ENCODE measurements around the gene MERTK.
"Not testable (repeated sequence)": the region's sequence is repeated elsewhere in the genome, so short reads cannot be mapped to it uniquely, and the experiment has no call there.

Gene MERTK

GRCh38 chr2:112048236-112048592, 149.8 kb downstream of the MERTK start:
- no peak for DNase-seq

GRCh38 chr2:112048887-112049286, 150.5 kb downstream of the MERTK start:
- no peak for DNase-seq

- DNase-seq = no peak
These were observed 151.9 kb downstream of the MERTK start for GRCh38 chr2:112050316-112050715.

GRCh38 chr2:112053917-112054846, 155.8 kb downstream of the MERTK start:
- DNase-seq = peak; percentile 98

GRCh38 chr2:112054847-112055729, 156.7 kb downstream of the MERTK start, which contains the start of gene TMEM87B:
TMEM87B (plus strand) TSS chr2:112055269; CDS start chr2:112055592, 323 bp downstream.
- peak; percentile 100 for DNase-seq

GRCh38 chr2:112055730-112056625, 157.6 kb downstream of the MERTK start:
- DNase-seq = peak; percentile 88

GRCh38 chr2:112056626-112056987, 158.2 kb downstream of the MERTK start:
- no peak for DNase-seq

GRCh38 chr2:112059671-112060070, 161.3 kb downstream of the MERTK start:
- no peak for DNase-seq

- DNase-seq = no peak
These were observed 162.9 kb downstream of the MERTK start for GRCh38 chr2:112061299-112061698.

GRCh38 chr2:112061840-112062239, 163.4 kb downstream of the MERTK start:
- no peak for DNase-seq

- DNase-seq = no peak
These were observed 164.5 kb downstream of the MERTK start for GRCh38 chr2:112062894-112063293.

- DNase-seq = no peak
These were observed 167.1 kb downstream of the MERTK start for GRCh38 chr2:112065486-112065885.

- no peak for DNase-seq
These were observed 167.6 kb downstream of the MERTK start for GRCh38 chr2:112065966-112066365.

- not testable (repeated sequence) for DNase-seq
These were observed 171.4 kb downstream of the MERTK start for GRCh38 chr2:112069794-112070193.

- DNase-seq = no peak
These were observed 175.5 kb downstream of the MERTK start for GRCh38 chr2:112073875-112074274.

GRCh38 chr2:112074506-112074905, 176.1 kb downstream of the MERTK start:
- no peak for DNase-seq

- no peak for DNase-seq
These were observed 177.3 kb downstream of the MERTK start for GRCh38 chr2:112075490-112076260.

- DNase-seq = no peak
These were observed 179.4 kb downstream of the MERTK start for GRCh38 chr2:112077814-112078213.

All from left hindlimb (tissue), 1 donor.